ENCODE data around the gene WSCD1.

WSCD1 gene

GRCh38 chr17:6045621-6046357, 24.4 kb upstream of the WSCD1 start:
- Histone ChIP-seq H3K27me3 (ENCODE audit: control insufficient read depth, low read length) (no peaks in the 10 kb centered on the region), H3K4me1 (ENCODE audit: control insufficient read depth, low read length) (peaks cover 8% of the 10 kb centered on the region), H4K20me1 (ENCODE audit: control insufficient read depth, insufficient read depth, low read depth, low read length) (no peaks in the 10 kb centered on the region), H3K9me2 (replicated peaks; ENCODE audit: control insufficient read depth, low read length) (no peaks in the 10 kb centered on the region), H3K79me2 (ENCODE audit: control insufficient read depth, low read length) (no peaks in the 10 kb centered on the region), H3K36me3 (ENCODE audit: control insufficient read depth, low read length) (no peaks in the 10 kb centered on the region), H3K9me3 (ENCODE audit: control insufficient read depth, insufficient read depth, low read length) (no peaks in the 10 kb centered on the region), H3K4me3 (ENCODE audit: low read length) (no peak overlapping the region), H3F3A (ENCODE audit: control insufficient read depth, insufficient read depth) (no peaks in the 10 kb centered on the region), H3K4me2 (ENCODE audit: low read length) (no peak overlapping the region), H3K27ac (ENCODE audit: low read depth, low read length) (no peak overlapping the region)
- no peak for TF ChIP-seq EZH2phosphoT487 (IDR thresholded peaks at IDR 0.05; ENCODE audit: borderline replicate concordance, low read length)
- no peak for TF ChIP-seq CTCF (IDR thresholded peaks at IDR 0.05; ENCODE audit: low read depth, low read length, poor library complexity, severe bottlenecking)

GRCh38 chr17:6046431-6046830, 23.7 kb upstream of the WSCD1 start:
- no peaks in the 10 kb centered on the region for H3K79me2 ChIP-seq (ENCODE audit: control insufficient read depth, low read length)

GRCh38 chr17:6046931-6047330, 23.2 kb upstream of the WSCD1 start:
- Histone ChIP-seq H3K36me3 (ENCODE audit: control insufficient read depth, low read length) (no peaks in the 10 kb centered on the region), H3F3A (ENCODE audit: control insufficient read depth, insufficient read depth) (no peaks in the 10 kb centered on the region), H4K20me1 (ENCODE audit: control insufficient read depth, insufficient read depth, low read depth, low read length) (no peaks in the 10 kb centered on the region), H3K9me2 (replicated peaks; ENCODE audit: control insufficient read depth, low read length) (no peaks in the 10 kb centered on the region), H3K27me3 (ENCODE audit: control insufficient read depth, low read length) (no peaks in the 10 kb centered on the region), H3K79me2 (ENCODE audit: control insufficient read depth, low read length) (no peaks in the 10 kb centered on the region), H3K9me3 (ENCODE audit: control insufficient read depth, insufficient read depth, low read length) (no peaks in the 10 kb centered on the region), H3K4me1 (ENCODE audit: control insufficient read depth, low read length) (peaks cover 8% of the 10 kb centered on the region), H3K4me2 (ENCODE audit: low read length) (no peak overlapping the region), H3K27ac (ENCODE audit: low read depth, low read length) (no peak overlapping the region), H3K4me3 (ENCODE audit: low read length) (no peak overlapping the region)
- TF ChIP-seq CTCF (IDR thresholded peaks at IDR 0.05; ENCODE audit: low read depth, low read length, poor library complexity, severe bottlenecking): no peak
- no peak for TF ChIP-seq EZH2phosphoT487 (IDR thresholded peaks at IDR 0.05; ENCODE audit: borderline replicate concordance, low read length)

More at GRCh38 chr17:6046431-6046830, 23.7 kb upstream of the WSCD1 start:
- Histone ChIP-seq H3K4me2 (ENCODE audit: low read length) (no peak overlapping the region), H3K9me2 (replicated peaks; ENCODE audit: control insufficient read depth, low read length) (no peaks in the 10 kb centered on the region), H3K27me3 (ENCODE audit: control insufficient read depth, low read length) (no peaks in the 10 kb centered on the region), H3K4me3 (ENCODE audit: low read length) (no peak overlapping the region), H3K36me3 (ENCODE audit: control insufficient read depth, low read length) (no peaks in the 10 kb centered on the region), H3F3A (ENCODE audit: control insufficient read depth, insufficient read depth) (no peaks in the 10 kb centered on the region), H3K4me1 (ENCODE audit: control insufficient read depth, low read length) (peaks cover 8% of the 10 kb centered on the region), H4K20me1 (ENCODE audit: control insufficient read depth, insufficient read depth, low read depth, low read length) (no peaks in the 10 kb centered on the region), H3K27ac (ENCODE audit: low read depth, low read length) (no peak overlapping the region), H3K9me3 (ENCODE audit: control insufficient read depth, insufficient read depth, low read length) (no peaks in the 10 kb centered on the region)
- no peak for TF ChIP-seq EZH2phosphoT487 (IDR thresholded peaks at IDR 0.05; ENCODE audit: borderline replicate concordance, low read length)

GRCh38 chr17:6047966-6048365, 22.2 kb upstream of the WSCD1 start:
- Histone ChIP-seq H4K20me1 (ENCODE audit: control insufficient read depth, insufficient read depth, low read depth, low read length) (no peaks in the 10 kb centered on the region), H3K9me2 (replicated peaks; ENCODE audit: control insufficient read depth, low read length) (no peaks in the 10 kb centered on the region), H3K79me2 (ENCODE audit: control insufficient read depth, low read length) (no peaks in the 10 kb centered on the region), H3K4me1 (ENCODE audit: control insufficient read depth, low read length) (peaks cover 8% of the 10 kb centered on the region), H3K4me3 (ENCODE audit: low read length) (no peak overlapping the region), H3F3A (ENCODE audit: control insufficient read depth, insufficient read depth) (no peaks in the 10 kb centered on the region), H3K27me3 (ENCODE audit: control insufficient read depth, low read length) (no peaks in the 10 kb centered on the region), H3K36me3 (ENCODE audit: control insufficient read depth, low read length) (no peaks in the 10 kb centered on the region), H3K27ac (ENCODE audit: low read depth, low read length) (no peak overlapping the region), H3K4me2 (ENCODE audit: low read length) (no peak overlapping the region), H3K9me3 (ENCODE audit: control insufficient read depth, insufficient read depth, low read length) (no peaks in the 10 kb centered on the region)
- TF ChIP-seq CTCF (IDR thresholded peaks at IDR 0.05; ENCODE audit: low read depth, low read length, poor library complexity, severe bottlenecking) (no peak), EZH2phosphoT487 (IDR thresholded peaks at IDR 0.05; ENCODE audit: borderline replicate concordance, low read length) (no peak)

Data from DOHH2 (cell line).